Left cardiac atrium (tissue), 4 donors: Measurements from ENCODE around the gene ORMDL1. TPM values are rescaled to one million over a fixed set of nuclear protein-coding genes. Genes with fewer than 3 reads are reported as not detected.
A peak's percentile ranks its signal among the peaks of the same experiment; 100 is the strongest.
"Not testable (repeated sequence)": the region's sequence is repeated elsewhere in the genome, so short reads cannot be mapped to it uniquely, and the experiment has no call there.

Experiments used
- ATAC-seq, 2 donors: fragments of 200-7000 bp; cut with Tn5 transposase; one replicate each; pipeline ENCODE4 v1.9.1; 2020; ENCODE audit warnings: mild to moderate bottlenecking in 2 of 2, moderate library complexity in 2 of 2
- DNase-seq: peaks from one replicate; pipeline ENCODE4 v3.0.0-alpha.2; 2020
- intact Hi-C, 2 donors: fragments of 100-400 bp; cut with DNase I; formaldehyde crosslinking; loops; one replicate each; pipeline versions ENCODE4 v1.14.1 to v1.15.1; 2022 to 2023
- total RNA-seq, 2 donors: library from RNA; stranded (reverse); fragmentation: NEBNext Ultra II Directional; extraction: Animal tissue kit (Norgen Biotek cat#: 25700); gene quantifications; one replicate each; pipeline ENCODE4 v1.2.1, GENCODE V29; 2021
- donor health status: DM: no; HTN: yes; CAD: no.
- donor health status: DM: no; HTN: yes; CAD: no; lungs with severe emphysema.
- donor health status: DM: yes; HTN: yes; CAD: no.
- donor health status: Dilated cardiomyopathy.

Gene ORMDL1
- total RNA-seq, 2 donors from 2014 or later: 29.7 to 40.2 TPM

GRCh38 chr2:189783451-189783926, 650 bp downstream of the ORMDL1 start:
- no peak for DNase-seq
- peak in 1 of 2 donors; percentile 22 for ATAC-seq
- intact Hi-C loops: no loop called here

- intact Hi-C loops: no loop called here
- ATAC-seq (no peak), DNase-seq (no peak)
Observed at GRCh38 chr2:189782221-189782671, 1.9 kb downstream of the ORMDL1 start.

GRCh38 chr2:189772212-189772611, 11.9 kb downstream of the ORMDL1 start:
- intact Hi-C loops: no loop called here
- no peak for DNase-seq
- ATAC-seq: no peak

GRCh38 chr2:189770590-189771322, 13.4 kb downstream of the ORMDL1 start:
- no peak for ATAC-seq
- DNase-seq: no peak
- intact Hi-C loops: no loop called here

- DNase-seq: no peak
- intact Hi-C loops: no loop called here
- ATAC-seq: no peak
Observed at GRCh38 chr2:189763908-189764661, 20.1 kb downstream of the ORMDL1 start.

- intact Hi-C loops: loop anchor here in 1 of 2 donors (1.0 kb wide), 1 partner anchor 22 kb away; the partner anchor contains the start of genes ORMDL1 and PMS1
- ATAC-seq (peak; percentile 98), DNase-seq (peak; percentile 95)
Observed at GRCh38 chr2:189762551-189763298, 21.4 kb downstream of the ORMDL1 start, which contains the start of gene OSGEPL1. OSGEPL1 (minus strand) TSS chr2:189762792; CDS start chr2:189761640, 1,152 bp downstream.

GRCh38 chr2:189762229-189762550, 21.9 kb downstream of the ORMDL1 start:
- intact Hi-C loops: loop anchor here in 1 of 2 donors (1.0 kb wide), 1 partner anchor 22 kb away; the partner anchor contains the start of genes ORMDL1 and PMS1
- DNase-seq (no peak), ATAC-seq (no peak)

GRCh38 chr2:189760154-189760553, 24.0 kb downstream of the ORMDL1 start:
- DNase-seq, intact Hi-C loops, ATAC-seq: not testable (repeated sequence)

- no peak for DNase-seq
- intact Hi-C loops: loop anchor here in 1 of 2 donors (10.0 kb wide), 1 partner anchor 318 kb away; no protein-coding TSS in a partner anchor
- ATAC-seq: no peak
Observed at GRCh38 chr2:189756311-189756952, 27.7 kb downstream of the ORMDL1 start.

GRCh38 chr2:189751080-189751658, 33.0 kb downstream of the ORMDL1 start:
- intact Hi-C loops: loop anchor here in 1 of 2 donors (10.0 kb wide), 1 partner anchor 324 kb away; no protein-coding TSS in a partner anchor
- peak in 1 of 2 donors; percentile 53 for ATAC-seq

GRCh38 chr2:189729430-189729829, 54.7 kb downstream of the ORMDL1 start:
- intact Hi-C loops: no loop called here
- DNase-seq (no peak), ATAC-seq (no peak)

More at GRCh38 chr2:189751080-189751658, 33.0 kb downstream of the ORMDL1 start:
- no peak for DNase-seq

- no peak for ATAC-seq
- intact Hi-C loops: no loop called here
- no peak for DNase-seq
Observed at GRCh38 chr2:189726849-189727248, 57.3 kb downstream of the ORMDL1 start.

- no peak for DNase-seq
- intact Hi-C loops: no loop called here
- ATAC-seq: no peak
Observed at GRCh38 chr2:189726271-189726670, 57.9 kb downstream of the ORMDL1 start.

- ATAC-seq (no peak), DNase-seq (no peak)
- intact Hi-C loops: no loop called here
Observed at GRCh38 chr2:189723192-189723591, 60.9 kb downstream of the ORMDL1 start.
